ENCODE results near the gene NDOR1.

NDOR1 gene

DNA sequence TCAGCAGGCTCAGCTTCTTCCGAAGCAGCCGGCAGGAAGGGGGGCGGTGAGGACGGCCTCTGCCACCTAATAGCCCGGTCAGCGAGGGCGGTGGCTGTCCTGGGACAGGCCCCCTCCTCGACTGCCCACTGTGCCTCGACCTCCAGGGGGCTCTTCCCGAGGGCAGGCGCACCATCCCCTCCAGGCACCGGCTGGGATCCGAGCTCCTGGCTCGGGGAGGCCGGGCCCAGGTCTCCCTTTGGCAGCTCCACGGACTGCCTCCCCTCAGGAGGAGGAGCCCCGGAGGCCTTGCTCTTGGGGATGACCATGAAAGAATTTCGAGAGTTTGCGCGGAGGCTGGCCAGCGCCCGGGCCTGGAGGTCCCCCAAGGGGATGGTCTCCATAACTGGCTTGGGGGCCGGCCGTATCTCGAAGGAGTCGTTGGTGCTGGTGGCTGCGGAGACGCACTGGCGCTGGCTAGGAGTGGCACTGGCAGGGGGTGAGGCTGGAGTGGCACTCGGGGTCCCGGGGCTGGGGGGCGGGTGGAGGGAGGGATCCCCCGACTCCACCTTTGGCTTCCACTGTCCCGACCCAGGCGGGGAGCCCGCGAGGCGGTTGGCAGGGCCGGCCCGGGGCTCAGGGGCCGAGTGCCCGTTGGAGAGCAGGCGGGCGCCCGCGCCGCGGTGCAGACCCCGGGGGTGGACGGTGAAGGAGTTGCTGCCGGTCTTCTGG lies 5.9 kb upstream of the NDOR1 start:
- peak overlapping the region; percentile 49 for H3K4me3 ChIP-seq (ENCODE audit: low read depth, low read length)
- DNase-seq (ENCODE audit: low read depth), result no peak
- 0 out of 2 replicates have a peak, but pooled peaks have one; percentile 2 for TF ChIP-seq CTCF (IDR thresholded peaks at IDR 0.05; ENCODE audit: control insufficient read depth, extremely low read depth, insufficient read depth)

DNA sequence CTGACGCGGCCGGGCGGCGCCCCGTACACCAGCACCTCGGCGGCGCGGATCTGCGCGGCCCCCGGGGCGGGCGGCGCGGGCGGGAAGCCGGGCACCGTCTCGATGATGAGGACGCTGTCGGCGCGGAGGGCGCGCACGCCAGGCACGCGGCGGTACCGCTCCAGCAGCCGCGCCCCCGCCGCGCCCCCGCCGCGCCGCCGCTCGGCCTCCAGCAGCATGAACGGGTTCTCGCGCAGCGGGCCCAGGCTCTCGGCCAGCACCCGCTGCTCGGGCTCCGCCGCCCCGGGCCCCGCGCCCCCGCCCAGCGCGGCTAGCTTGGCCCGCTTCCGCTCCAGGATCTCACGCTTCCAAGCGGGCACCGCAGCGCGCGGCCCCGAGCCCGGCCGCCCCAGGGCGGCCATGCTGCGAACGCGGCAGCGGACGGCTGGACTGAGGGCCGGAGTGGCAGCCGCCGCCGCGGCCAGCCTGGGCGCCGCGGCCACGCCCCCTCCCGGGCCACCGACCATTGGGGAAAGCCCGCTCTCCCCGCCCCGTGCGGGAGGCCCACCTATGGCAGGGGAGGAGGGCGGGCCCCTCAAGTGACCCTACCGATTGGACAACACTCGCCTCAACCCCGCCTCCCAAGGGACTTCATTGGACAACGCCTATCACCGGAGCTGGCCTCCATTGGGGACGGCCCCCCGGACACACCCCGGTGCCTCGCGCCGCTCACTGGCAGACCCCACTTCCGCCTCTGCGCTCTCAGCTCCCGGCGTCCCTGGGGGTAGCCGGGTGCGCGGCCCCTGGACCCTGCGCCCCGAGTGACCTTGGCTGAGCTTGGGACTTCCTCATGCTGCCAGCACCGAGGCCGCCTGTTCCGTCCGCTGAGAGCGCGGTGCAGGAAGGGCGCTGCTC lies 4.9 kb upstream of the NDOR1 start, which contains the start of gene TPRN:
TSS of gene TPRN (minus strand) at position 431 of the 894 bp plus-strand sequence. CDS start at position 401, 30 bp downstream.
- no peak for TF ChIP-seq CTCF (IDR thresholded peaks at IDR 0.05; ENCODE audit: control insufficient read depth, extremely low read depth, insufficient read depth)
- peak within 1 kb of the TSS; percentile 70 for H3K4me3 ChIP-seq (ENCODE audit: low read depth, low read length)
- peak; percentile 95 for DNase-seq (ENCODE audit: low read depth)

- no peak for TF ChIP-seq CTCF (IDR thresholded peaks at IDR 0.05; ENCODE audit: control insufficient read depth, extremely low read depth, insufficient read depth)
- DNase-seq (ENCODE audit: low read depth), result no peak
- peak overlapping the region; percentile 70 for H3K4me3 ChIP-seq (ENCODE audit: low read depth, low read length)
Observed at GRCh38 chr9:137201205-137201868, 4.2 kb upstream of the NDOR1 start.

- no peak for DNase-seq (ENCODE audit: low read depth)
- no peak overlapping the region for H3K4me3 ChIP-seq (ENCODE audit: low read depth, low read length)
- TF ChIP-seq CTCF (IDR thresholded peaks at IDR 0.05; ENCODE audit: control insufficient read depth, extremely low read depth, insufficient read depth), result no peak
Observed at GRCh38 chr9:137202966-137203365, 2.5 kb upstream of the NDOR1 start.

GRCh38 chr9:137204731-137205125 lies 772 bp upstream of the NDOR1 start:
- peak overlapping the region; percentile 85 for H3K4me3 ChIP-seq (ENCODE audit: low read depth, low read length)
- TF ChIP-seq CTCF (IDR thresholded peaks at IDR 0.05; ENCODE audit: control insufficient read depth, extremely low read depth, insufficient read depth), result no peak
- DNase-seq (ENCODE audit: low read depth), result no peak

DNA sequence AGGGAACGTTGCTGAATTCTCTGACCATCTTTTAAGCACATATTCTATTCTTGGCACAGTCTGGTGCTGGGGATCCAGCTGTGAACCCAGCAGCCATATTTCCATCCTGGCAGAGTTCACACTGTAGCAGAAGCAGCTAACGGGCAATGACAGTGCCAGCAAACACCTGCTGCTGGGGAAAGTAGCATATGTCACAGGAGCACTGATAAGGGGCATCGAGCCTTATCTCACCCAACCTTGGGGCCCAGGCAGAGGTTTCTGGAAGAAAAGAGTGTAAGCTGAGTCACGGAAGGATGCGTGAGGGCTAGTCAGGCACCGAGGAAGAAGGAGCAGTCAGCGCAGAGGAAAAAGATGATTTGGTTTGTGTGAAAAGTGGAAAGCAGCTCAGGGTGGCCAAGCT lies 1.1 kb downstream of the NDOR1 start:
- no peak for TF ChIP-seq CTCF (IDR thresholded peaks at IDR 0.05; ENCODE audit: control insufficient read depth, extremely low read depth, insufficient read depth)
- DNase-seq (ENCODE audit: low read depth), result no peak
- H3K4me3 ChIP-seq (ENCODE audit: low read depth, low read length), result peak overlapping the region; percentile 85

All from LNCaP clone FGC (cell line).